Measurements from ENCODE around the gene KIAA0408. TPM values are rescaled to one million over a fixed set of nuclear protein-coding genes. Genes with fewer than 3 reads are reported as not detected.

The KIAA0408 gene
- polyA plus RNA-seq, 1 of the 3 experiments (the other 2 are of a cell fraction) = 4.0 TPM

DNA sequence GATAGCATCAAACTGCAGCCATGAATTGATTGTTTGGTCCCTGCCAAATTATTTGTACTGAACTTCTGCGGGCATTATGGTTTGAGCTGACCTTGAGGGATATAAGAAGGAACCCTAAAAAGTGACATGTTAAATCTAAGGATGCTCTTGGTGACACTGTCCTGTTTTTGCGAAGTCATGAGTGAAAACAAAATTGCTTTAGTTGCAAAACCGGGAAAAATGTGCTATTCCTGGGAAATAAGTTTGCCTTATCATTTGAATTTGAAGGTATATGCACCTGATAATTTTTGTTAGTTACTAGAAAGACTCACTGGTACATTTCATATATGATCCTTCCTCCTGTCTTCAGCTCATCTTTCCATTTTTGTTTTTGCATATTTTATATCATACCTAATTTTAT is 7.8 kb downstream of the KIAA0408 start:
- POLR2A ChIA-PET = no interaction called here
- no peaks in the 10 kb centered on the region for H3K27me3 ChIP-seq (ENCODE audit: insufficient read depth)
- no peak overlapping the region for H3K27ac ChIP-seq (ENCODE audit: low read depth in 2 of 2, low read length in 1 of 2)
- H3K9ac ChIP-seq = no peak overlapping the region
- no peak overlapping the region for H3K4me3 ChIP-seq (ENCODE audit: low read depth in 2 of 2, low read length in 1 of 2)
- no peak for DNase-seq
- TF ChIP-seq RXRA (IDR thresholded peaks at IDR 0.05; ENCODE audit: borderline replicate concordance, low read depth) = no peak
- TF ChIP-seq YY1 (IDR thresholded peaks at IDR 0.05; ENCODE audit: low read depth) = no peak
- no peak for TF ChIP-seq SIN3A (IDR thresholded peaks at IDR 0.05; ENCODE audit: borderline replicate concordance, low read depth, low read length)
- no peak for TF ChIP-seq RCOR1 (IDR thresholded peaks at IDR 0.05; ENCODE audit: low read length)
- TF ChIP-seq, protein P1, sequence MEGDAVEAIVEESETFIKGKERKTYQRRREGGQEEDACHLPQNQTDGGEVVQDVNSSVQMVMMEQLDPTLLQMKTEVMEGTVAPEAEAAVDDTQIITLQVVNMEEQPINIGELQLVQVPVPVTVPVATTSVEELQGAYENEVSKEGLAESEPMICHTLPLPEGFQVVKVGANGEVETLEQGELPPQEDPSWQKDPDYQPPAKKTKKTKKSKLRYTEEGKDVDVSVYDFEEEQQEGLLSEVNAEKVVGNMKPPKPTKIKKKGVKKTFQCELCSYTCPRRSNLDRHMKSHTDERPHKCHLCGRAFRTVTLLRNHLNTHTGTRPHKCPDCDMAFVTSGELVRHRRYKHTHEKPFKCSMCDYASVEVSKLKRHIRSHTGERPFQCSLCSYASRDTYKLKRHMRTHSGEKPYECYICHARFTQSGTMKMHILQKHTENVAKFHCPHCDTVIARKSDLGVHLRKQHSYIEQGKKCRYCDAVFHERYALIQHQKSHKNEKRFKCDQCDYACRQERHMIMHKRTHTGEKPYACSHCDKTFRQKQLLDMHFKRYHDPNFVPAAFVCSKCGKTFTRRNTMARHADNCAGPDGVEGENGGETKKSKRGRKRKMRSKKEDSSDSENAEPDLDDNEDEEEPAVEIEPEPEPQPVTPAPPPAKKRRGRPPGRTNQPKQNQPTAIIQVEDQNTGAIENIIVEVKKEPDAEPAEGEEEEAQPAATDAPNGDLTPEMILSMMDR (IDR thresholded peaks at IDR 0.05) = no peak
- TF ChIP-seq GATA2 (CRISPR knock-in tag; IDR thresholded peaks at IDR 0.05) = no peak
- H2AFZ ChIP-seq (ENCODE audit: low read depth) = no peak overlapping the region
- H3K4me2 ChIP-seq = no peak overlapping the region
- no peaks in the 10 kb centered on the region for H4K20me1 ChIP-seq (ENCODE audit: insufficient read depth)
- H3F3A ChIP-seq (replicated peaks; ENCODE audit: insufficient read depth) = no peaks in the 10 kb centered on the region
- peaks cover 0 to 9% of the 10 kb centered on the region in 2 experiments; a peak in 2 of 4 replicates for H3K4me1 ChIP-seq (ENCODE audit: control insufficient read depth in 1 of 2, insufficient read depth in 2 of 2, low read depth in 1 of 2, low read length in 1 of 2)
- peaks cover 11 to 45% of the 10 kb centered on the region in 2 experiments for H3K36me3 ChIP-seq (replicated peaks in 1 of 2; ENCODE audit: control insufficient read depth in 1 of 2, insufficient read depth in 2 of 2, low read length in 1 of 2)
- H3K9me3 ChIP-seq = no peaks in the 10 kb centered on the region
- CTCF ChIA-PET = interaction anchor here (1.5 to 2.2 kb wide), 2 partner anchors 10 to 87 kb away, joined by 3 to 6 read pairs; no protein-coding TSS in a partner anchor
- WGBS (ENCODE audit: low lambda C conversion rate) = 81% methylated on average over 3 of the region's 3 CpGs
- no peaks in the 10 kb centered on the region for H3K9me2 ChIP-seq
- H3K79me2 ChIP-seq (ENCODE audit: insufficient read depth) = no peaks in the 10 kb centered on the region

DNA sequence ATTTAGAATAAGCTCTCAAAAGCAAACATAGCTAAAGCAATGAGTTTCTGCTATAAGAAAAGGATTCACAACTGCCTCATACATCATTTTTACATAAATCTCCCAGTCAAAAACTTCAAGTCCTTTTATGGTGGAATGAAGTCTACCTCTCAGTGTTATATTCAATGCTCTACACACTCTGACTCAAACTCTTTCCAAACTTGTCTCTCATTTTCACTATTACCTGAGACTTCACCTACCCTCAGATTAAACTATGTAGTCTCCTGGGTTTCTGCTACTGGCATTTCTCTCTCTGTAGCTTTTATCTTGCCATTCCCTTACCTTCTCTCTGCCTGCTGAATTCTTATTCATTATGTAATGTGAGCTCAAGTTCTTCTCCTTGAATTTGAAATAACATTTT is 11.4 kb downstream of the KIAA0408 start:
- no peak overlapping the region for H3K4me2 ChIP-seq
- H3F3A ChIP-seq (replicated peaks; ENCODE audit: insufficient read depth) = peaks cover 3% of the 10 kb centered on the region
- H3K27me3 ChIP-seq (ENCODE audit: insufficient read depth) = no peaks in the 10 kb centered on the region
- H3K9me2 ChIP-seq = no peaks in the 10 kb centered on the region
- no peak overlapping the region for H2AFZ ChIP-seq (ENCODE audit: low read depth)
- H3K4me3 ChIP-seq (ENCODE audit: low read depth in 2 of 2, low read length in 1 of 2) = no peak overlapping the region
- TF ChIP-seq MXI1 (IDR thresholded peaks at IDR 0.05; ENCODE audit: low read depth, low read length) (no peak), PBX3 (IDR thresholded peaks at IDR 0.05) (no peak), RFX5 (IDR thresholded peaks at IDR 0.05; ENCODE audit: low read length) (no peak), NRF1 (IDR thresholded peaks at IDR 0.05; ENCODE audit: low read depth, low read length) (no peak), USF2 (IDR thresholded peaks at IDR 0.05; ENCODE audit: borderline replicate concordance, low read depth, low read length) (no peak), YY1 (IDR thresholded peaks at IDR 0.05; ENCODE audit: low read depth) (no peak), FOSL2 (IDR thresholded peaks at IDR 0.05; ENCODE audit: borderline replicate concordance, low read depth) (no peak), SMC3 (IDR thresholded peaks at IDR 0.05; ENCODE audit: low read depth, low read length) (no peak), CHD2 (IDR thresholded peaks at IDR 0.05; ENCODE audit: low read length, partially characterized antibody) (no peak), REST (IDR thresholded peaks at IDR 0.05; ENCODE audit: low read depth, low read length) (no peak), JUND (IDR thresholded peaks at IDR 0.05) (no peak)
- H3K79me2 ChIP-seq (ENCODE audit: insufficient read depth) = no peaks in the 10 kb centered on the region
- DNase-seq = no peak
- POLR2A ChIA-PET = no interaction called here
- H3K27ac ChIP-seq (ENCODE audit: low read depth in 2 of 2, low read length in 1 of 2) = no peak overlapping the region
- no peaks in the 10 kb centered on the region for H3K9me3 ChIP-seq
- no peaks in the 10 kb centered on the region for H4K20me1 ChIP-seq (ENCODE audit: insufficient read depth)
- CTCF ChIA-PET = interaction anchor here (0.6 to 1.4 kb wide), 3 partner anchors 13 to 68 kb away, joined by 3 to 6 read pairs (median 5); no protein-coding TSS in a partner anchor
- H3K36me3 ChIP-seq (replicated peaks in 1 of 2; ENCODE audit: control insufficient read depth in 1 of 2, insufficient read depth in 2 of 2, low read length in 1 of 2) = peaks cover 17 to 60% of the 10 kb centered on the region in 2 experiments
- H3K9ac ChIP-seq = no peak overlapping the region
- H3K4me1 ChIP-seq (ENCODE audit: control insufficient read depth in 1 of 2, insufficient read depth in 2 of 2, low read depth in 1 of 2, low read length in 1 of 2) = no peaks in the 10 kb centered on the region; a peak in 1 of 4 replicates

Measured in SK-N-SH (cell line).